Panc1 (cell line): Measurements from ENCODE around the gene FOXP4. TPM values are rescaled to one million over a fixed set of nuclear protein-coding genes. Genes with fewer than 3 reads are reported as not detected.

ENCODE experiments used
- ATAC-seq: fragments of 200-7000 bp; cut with Tn5 transposase; 2 replicates; pipeline ENCODE4 v1.9.1; 2020; ENCODE audit warnings: mild to moderate bottlenecking, moderate library complexity
- BruUV-seq: library from RNA; stranded (reverse); fragments of 400-500 nt; replicated peaks from 2 replicates; lab custom pipeline; 2021; lab: Mats Ljungman, UMichigan
- CTCF ChIA-PET: fragments of 300-600 bp; sonication (Branson Sonifier 250); formaldehyde crosslinking; loops from one replicate; lab custom pipeline; 2022; ENCODE audit warnings: antibody characterized with exemption; lab: Charles Lee
- POLR2A ChIA-PET: fragments of 300-600 bp; sonication (Branson Sonifier 250); formaldehyde crosslinking; loops from one replicate; lab custom pipeline; 2022; ENCODE audit warnings: antibody characterized with exemption; lab: Charles Lee
- DNase-seq: peaks from one replicate; pipeline ENCODE4 v3.0.0-alpha.2; 2010; ENCODE audit warnings: low read depth, low spot score
- H3K27ac ChIP-seq: 2 replicates; pipeline ENCODE4 v1.5.1; 2011; ENCODE audit warnings: mild to moderate bottlenecking, low read length, inconsistent platforms
- H3K27me3 ChIP-seq: fragments of 200-500 bp; sonication (Bioruptor generic); 2 replicates; pipeline ENCODE4 v1.6.0; 2014; ENCODE audit warnings: low read length, inconsistent platforms; ENCODE audit not compliant: control insufficient read depth, insufficient read depth
- H3K36me3 ChIP-seq: fragments of 200-500 bp; sonication (Bioruptor generic); 2 replicates; pipeline ENCODE4 v1.5.1; 2014; ENCODE audit warnings: inconsistent platforms, mild to moderate bottlenecking, low read length, moderate library complexity; ENCODE audit not compliant: control insufficient read depth, insufficient read depth
- H3K4me1 ChIP-seq: 2 replicates; pipeline ENCODE4 v1.5.1; 2011; ENCODE audit warnings: inconsistent platforms, mild to moderate bottlenecking, low read length, moderate library complexity; ENCODE audit not compliant: control insufficient read depth, insufficient read depth
- H3K4me3 ChIP-seq, 2 experiments: 2 replicates each; pipeline ENCODE4 v1.5.1; 2011 to 2012; ENCODE audit warnings: low read depth in 2 of 2, low read length in 2 of 2, mild to moderate bottlenecking in 2 of 2, inconsistent platforms in 1 of 2, moderate library complexity in 1 of 2
- H3K9me3 ChIP-seq: fragments of 200-500 bp; sonication (Bioruptor generic); 2 replicates; pipeline ENCODE4 v1.5.1; 2014; ENCODE audit warnings: low read depth, mild to moderate bottlenecking, inconsistent platforms, low read length, moderate library complexity; ENCODE audit not compliant: control insufficient read depth, insufficient read depth
- CTCF ChIP-seq: fragments of 450-650 bp; IDR thresholded peaks from 2 replicates; pipeline ENCODE4 v1.5.1; 2017; ENCODE audit warnings: mild to moderate bottlenecking
- POLR2AphosphoS5 ChIP-seq: IDR thresholded peaks from 2 replicates; pipeline ENCODE4 v1.6.1; 2012; ENCODE audit warnings: mild to moderate bottlenecking, low read depth, low read length, moderate library complexity
- REST ChIP-seq, 2 experiments: IDR thresholded peaks; 2 replicates each; pipeline ENCODE4 v1.6.1; 2011 to 2012; ENCODE audit warnings: low read depth in 2 of 2, control low read depth in 1 of 2, low read length in 1 of 2, mild to moderate bottlenecking in 1 of 2, moderate library complexity in 1 of 2; ENCODE audit not compliant: insufficient read depth in 1 of 2
- SIN3A ChIP-seq: IDR thresholded peaks from 2 replicates; pipeline ENCODE4 v1.6.1; 2012; ENCODE audit warnings: low read depth, mild to moderate bottlenecking, low read length, moderate library complexity, borderline replicate concordance; ENCODE audit not compliant: insufficient read depth
- TCF7L2 ChIP-seq: IDR thresholded peaks from 2 replicates; pipeline ENCODE4 v1.6.1; 2011; ENCODE audit warnings: mild to moderate bottlenecking, low read depth, low read length, inconsistent platforms
- in situ Hi-C: cut with HindIII; loops from 2 replicates; pipeline ENCODE4 v1.10.0; 2016; ENCODE audit warnings: low sequenced_read_pairs, low pct_unique_long_range_greater_than_20kb
- intact Hi-C: fragments of 100-400 bp; cut with micrococcal nuclease; formaldehyde crosslinking; loops from one replicate; pipeline ENCODE4 v1.10.0; 2022; ENCODE audit not compliant: unreplicated experiment
- total RNA-seq: library from RNA; stranded (reverse); gene quantifications from one replicate; pipeline ENCODE4 v1.2.1, GENCODE V29; 2021; ENCODE audit not compliant: unreplicated experiment

The FOXP4 gene
- total RNA-seq, 1 experiment from 2014 or later = 30.4 TPM

GRCh38 chr6:41568202-41568584 lies 22.0 kb downstream of the FOXP4 start:
- in situ Hi-C loops = no loop called here
- ATAC-seq (no peak), DNase-seq (no peak)
- POLR2A ChIA-PET = no interaction called here
- CTCF ChIA-PET = no interaction called here
- BruUV-seq = no TSS peak
- no peaks in the 10 kb centered on the region for H3K9me3 ChIP-seq
- no peak overlapping the region for H3K27ac ChIP-seq
- H3K27me3 ChIP-seq = no peaks in the 10 kb centered on the region
- TF ChIP-seq TCF7L2 (no peak), SIN3A (no peak), POLR2AphosphoS5 (no peak), CTCF (no peak), REST (IDR thresholded peaks at IDR 0.05; ENCODE audit: insufficient read depth in 1 of 2, low read depth in 2 of 2, low read length in 1 of 2) (no peak)
- intact Hi-C loops = no loop called here
- H3K36me3 ChIP-seq = no peaks in the 10 kb centered on the region
- H3K4me3 ChIP-seq = no peak overlapping the region
- no peaks in the 10 kb centered on the region for H3K4me1 ChIP-seq

GRCh38 chr6:41568585-41569384 lies 22.6 kb downstream of the FOXP4 start:
- in situ Hi-C loops = no loop called here
- Histone ChIP-seq H3K4me1 (no peaks in the 10 kb centered on the region), H3K36me3 (no peaks in the 10 kb centered on the region), H3K9me3 (no peaks in the 10 kb centered on the region), H3K4me3 (no peak overlapping the region), H3K27ac (no peak overlapping the region), H3K27me3 (no peaks in the 10 kb centered on the region)
- CTCF ChIA-PET = no interaction called here
- no peak for DNase-seq
- ATAC-seq = no peak
- intact Hi-C loops = no loop called here
- TF ChIP-seq CTCF (no peak), TCF7L2 (no peak), SIN3A (no peak), REST (IDR thresholded peaks at IDR 0.05; ENCODE audit: insufficient read depth in 1 of 2, low read depth in 2 of 2, low read length in 1 of 2) (no peak), POLR2AphosphoS5 (no peak)
- POLR2A ChIA-PET = no interaction called here
- no TSS peak for BruUV-seq
